ENCODE measurements around the gene FRMD4A.

Gene FRMD4A

DNA sequence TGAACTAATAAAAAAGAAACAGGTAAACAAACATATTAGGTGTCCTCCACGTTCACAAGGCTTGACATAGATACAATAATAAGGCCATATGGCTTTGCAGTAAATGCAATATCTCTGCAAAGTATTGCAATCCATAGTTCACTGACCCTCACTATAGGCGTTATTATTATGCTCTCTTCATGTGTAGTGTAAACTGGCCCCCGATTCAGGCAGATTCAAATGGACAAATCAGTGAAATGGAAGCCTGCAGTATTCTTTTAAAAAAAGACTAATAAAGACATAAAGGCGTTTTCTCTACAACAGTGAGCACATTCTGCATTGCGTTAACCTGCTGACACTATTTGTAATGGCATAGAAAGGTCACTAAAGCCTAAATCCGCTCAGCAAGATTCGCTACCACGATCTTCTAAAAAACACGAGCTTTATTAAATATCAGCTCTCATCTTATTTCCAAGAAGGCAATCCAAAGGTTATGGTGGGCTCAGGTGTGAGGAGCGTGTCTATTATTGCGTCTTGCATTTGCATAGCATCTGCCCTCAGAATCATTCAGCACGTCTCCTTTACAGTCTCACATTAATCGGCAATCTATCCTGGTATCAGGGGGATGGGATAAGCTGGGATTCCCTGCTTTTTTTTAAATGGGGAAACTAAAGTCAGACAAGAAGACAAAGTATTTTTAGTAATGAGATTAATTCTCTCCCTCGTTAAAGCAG is 36.2 kb downstream of the FRMD4A start:
- no peak for DNase-seq

GRCh38 chr10:14293526-14293925 is 37.2 kb downstream of the FRMD4A start:
- no peak for DNase-seq

GRCh38 chr10:14291296-14291695 is 39.4 kb downstream of the FRMD4A start:
- no peak for DNase-seq

DNA sequence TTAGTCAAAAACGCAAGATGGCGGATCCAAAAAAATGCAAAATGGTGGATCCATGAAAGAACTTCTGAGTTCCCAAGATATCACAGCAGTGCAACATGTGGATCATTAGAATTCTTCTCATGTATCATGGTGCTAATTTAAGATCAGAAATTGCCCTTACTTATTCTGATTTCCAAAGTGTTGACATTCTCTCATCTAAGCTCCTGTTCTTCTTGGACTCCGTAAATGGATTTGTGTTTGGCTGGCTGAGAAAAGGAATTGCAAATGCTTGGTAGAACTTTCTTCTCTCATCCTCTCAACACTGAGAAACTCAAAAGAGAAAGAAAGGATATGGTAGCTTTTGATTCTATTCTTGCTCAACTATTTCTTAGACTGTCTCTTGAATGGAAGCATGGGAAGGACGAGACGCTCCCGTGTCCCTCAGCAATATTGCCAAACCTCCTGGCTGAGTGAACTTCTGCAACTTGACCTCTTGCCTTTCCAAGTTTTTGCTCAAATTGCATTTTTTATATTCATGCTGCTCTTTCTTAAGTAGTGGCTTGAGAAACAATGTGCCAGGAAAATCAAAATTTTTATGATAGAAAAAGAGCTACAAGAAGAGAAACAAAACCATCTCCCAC is 44.7 kb downstream of the FRMD4A start:
- no peak for DNase-seq

- no peak for DNase-seq
Measured at GRCh38 chr10:14282276-14282675, 48.4 kb downstream of the FRMD4A start.

GRCh38 chr10:14278533-14278932 is 52.2 kb downstream of the FRMD4A start:
- no peak for DNase-seq

- DNase-seq = peak in 38 of 56 donors; percentile 8 to 76 (median 38)
Measured at GRCh38 chr10:14276210-14276609, 54.5 kb downstream of the FRMD4A start.

DNA sequence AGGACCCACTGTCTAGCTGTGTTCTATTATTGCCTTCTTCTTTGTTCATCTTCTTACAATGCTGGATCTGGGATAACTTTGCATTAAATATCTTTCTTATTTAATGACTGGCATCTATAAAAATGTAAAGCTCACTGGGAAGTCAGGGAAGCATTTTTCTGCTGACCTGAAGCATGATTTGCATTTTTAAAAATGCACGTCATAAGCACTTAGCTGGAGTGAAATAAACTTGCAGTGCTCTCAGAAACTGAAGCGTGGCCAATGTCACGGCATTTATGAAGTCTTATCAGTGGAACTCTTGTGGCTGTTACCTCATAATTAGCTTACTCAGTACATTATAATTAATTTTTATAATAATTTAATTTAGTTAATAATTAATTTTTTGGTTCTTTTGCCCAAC is 59.1 kb downstream of the FRMD4A start:
- no peak for DNase-seq

GRCh38 chr10:14270370-14270769 is 60.4 kb downstream of the FRMD4A start:
- DNase-seq = no peak

- DNase-seq = no peak
Measured at GRCh38 chr10:14265709-14266108, 65.0 kb downstream of the FRMD4A start.

DNA sequence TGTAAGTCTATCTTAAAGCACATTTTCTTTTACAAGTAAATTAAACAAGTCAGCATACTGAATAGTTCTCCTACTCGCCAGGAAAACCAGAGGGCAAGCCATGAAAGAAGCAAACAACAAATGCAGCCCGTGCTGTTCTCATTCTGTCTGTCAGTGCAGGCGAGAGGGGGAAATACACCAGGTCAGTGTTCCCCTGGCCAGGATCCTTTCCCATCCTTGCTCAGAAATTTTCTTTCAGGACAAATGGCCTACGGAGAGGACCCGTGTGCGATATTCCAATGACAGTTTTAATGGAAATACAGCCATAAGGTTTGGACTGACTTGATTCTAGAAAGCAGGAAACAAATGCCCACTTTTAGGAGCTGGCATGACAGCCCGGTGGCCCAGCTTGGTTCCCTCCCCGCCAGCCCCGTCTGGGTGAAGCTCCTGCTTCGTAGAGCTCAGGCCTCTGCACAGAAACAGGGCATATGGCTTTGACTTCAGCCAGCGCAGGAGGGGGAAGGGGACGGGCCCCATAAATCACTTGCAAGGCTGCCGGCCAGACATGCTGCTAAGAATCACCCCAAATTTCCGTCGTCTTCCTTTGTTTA is 67.8 kb downstream of the FRMD4A start:
- DNase-seq = peak in 8 of 56 donors; percentile 3 to 50 (median 32)

GRCh38 chr10:14261336-14261735 is 69.4 kb downstream of the FRMD4A start:
- no peak for DNase-seq

GRCh38 chr10:14259696-14260566 is 70.8 kb downstream of the FRMD4A start:
- DNase-seq = no peak

GRCh38 chr10:14254368-14254767 is 76.4 kb downstream of the FRMD4A start:
- no peak for DNase-seq

DNA sequence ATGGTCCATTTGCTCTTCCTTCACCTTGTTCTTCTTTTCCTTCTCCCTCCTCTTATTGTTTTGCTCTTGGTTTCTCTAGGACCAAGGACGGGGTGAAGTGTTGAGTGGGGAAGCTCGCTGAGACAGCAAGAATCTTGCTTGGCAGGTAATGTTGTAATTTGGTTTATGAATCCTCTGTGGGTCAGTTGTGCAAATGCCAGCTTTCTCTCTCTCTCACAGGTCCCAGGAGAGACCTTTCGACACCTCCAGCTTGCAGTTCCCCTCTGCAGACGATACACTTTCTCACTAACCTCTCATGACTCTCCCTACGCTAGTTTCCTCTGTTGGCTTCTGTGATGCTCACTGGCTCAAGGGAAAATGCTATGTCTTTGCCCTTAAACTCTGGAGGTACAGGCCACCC is 77.0 kb downstream of the FRMD4A start:
- no peak for DNase-seq

GRCh38 chr10:14253079-14253478 is 77.6 kb downstream of the FRMD4A start:
- no peak for DNase-seq

DNA sequence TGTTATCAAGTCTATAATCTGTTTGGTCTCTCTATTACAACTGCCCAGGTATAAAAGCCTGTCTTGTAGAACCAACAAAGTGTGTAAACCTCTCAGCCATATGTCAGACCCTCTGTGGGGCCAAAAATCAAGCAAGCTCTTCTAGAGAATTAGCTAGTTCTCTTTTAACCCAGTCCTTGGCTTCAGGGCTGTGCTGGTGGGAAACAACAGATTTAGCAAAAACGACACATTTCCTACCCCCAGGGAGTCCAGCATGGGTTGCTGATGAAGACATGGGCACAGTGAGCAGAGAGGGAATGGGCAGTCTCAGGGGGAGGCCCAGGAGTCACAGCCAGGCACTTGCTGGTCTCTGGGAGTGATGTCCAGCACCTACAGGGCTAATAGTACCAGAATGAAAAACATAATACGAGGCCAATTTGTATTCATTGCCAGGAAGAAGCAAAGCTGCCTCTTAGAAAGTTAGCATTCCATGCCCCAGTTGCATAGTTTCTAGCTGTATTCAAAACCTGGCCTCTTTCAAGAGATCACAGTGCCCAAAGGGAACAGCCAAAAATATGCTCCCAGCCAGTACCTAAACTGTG is 80.1 kb downstream of the FRMD4A start:
- DNase-seq = peak in 14 of 56 donors; percentile 7 to 64 (median 24)

- peak in 1 of 56 donors; percentile 29 for DNase-seq
Measured at GRCh38 chr10:14247377-14248116, 83.2 kb downstream of the FRMD4A start.

- no peak for DNase-seq
Measured at GRCh38 chr10:14244801-14245211, 85.9 kb downstream of the FRMD4A start.

DNA sequence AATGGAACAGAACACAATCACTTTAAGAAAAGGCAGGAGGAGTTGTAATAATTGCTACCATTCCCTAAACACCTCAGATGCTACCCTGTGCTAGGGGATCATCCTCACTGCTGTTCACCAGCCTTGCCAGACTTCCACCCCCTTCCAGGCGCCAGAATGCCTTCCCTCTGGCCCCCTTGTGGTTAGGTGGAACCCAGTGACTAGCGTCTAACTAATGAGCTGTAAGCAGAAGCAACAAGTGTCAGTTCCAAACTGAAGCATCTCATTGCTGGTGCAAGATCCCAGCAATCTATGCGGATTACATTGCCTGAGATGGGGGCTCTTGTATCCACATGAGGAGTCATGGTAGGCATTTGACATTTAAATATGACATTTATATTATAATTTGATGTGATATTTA is 86.6 kb downstream of the FRMD4A start:
- DNase-seq = no peak

DNA sequence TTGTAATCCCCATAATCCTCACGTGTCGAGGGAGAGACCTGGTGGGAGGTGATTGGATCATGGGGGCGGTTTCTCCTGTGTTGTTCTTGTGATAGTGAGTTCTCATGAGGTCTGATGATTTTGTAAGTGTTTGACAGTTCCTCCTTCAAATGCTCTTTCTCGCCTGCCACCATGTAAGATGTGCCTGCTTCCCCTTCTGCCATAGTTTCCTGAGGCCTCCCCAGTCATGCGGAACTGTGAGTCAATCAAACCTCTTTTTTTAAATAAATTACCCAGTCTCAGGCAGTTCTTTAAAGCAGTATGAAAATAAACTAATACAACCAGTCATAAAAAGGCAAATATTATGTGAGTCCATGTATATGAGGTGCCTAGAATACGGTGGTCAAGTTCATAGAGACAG is 87.5 kb downstream of the FRMD4A start:
- DNase-seq = no peak
